NB4 (cell line): ENCODE measurements around the gene ANTKMT.

Experiments
- DNase-seq: peaks from one replicate; pipeline ENCODE4 v3.0.0; 2010; ENCODE audit warnings: low read depth
- H3K4me3 ChIP-seq: one replicate; pipeline ENCODE4 v1.5.1; 2011; ENCODE audit warnings: mild to moderate bottlenecking, low read depth, low read length, moderate library complexity
- MYC ChIP-seq: IDR thresholded peaks from 2 replicates; pipeline ENCODE4 v1.6.1; 2011; ENCODE audit warnings: low read depth, low read length
- POLR2A ChIP-seq: IDR thresholded peaks from 2 replicates; pipeline ENCODE4 v1.6.1; 2011; ENCODE audit warnings: mild to moderate bottlenecking; ENCODE audit not compliant: insufficient read length; ENCODE audit errors: extremely low read depth
- TF ChIP-seq, protein P1 (sequence below): IDR thresholded peaks from one replicate; pipeline ENCODE4 v1.5.1; 2012; ENCODE audit warnings: low read depth, low read length
- TF ChIP-seq, protein P2 (sequence below): IDR thresholded peaks from 2 replicates; pipeline ENCODE4 v1.6.1; 2011; ENCODE audit warnings: low read depth, low read length

Gene ANTKMT

DNA sequence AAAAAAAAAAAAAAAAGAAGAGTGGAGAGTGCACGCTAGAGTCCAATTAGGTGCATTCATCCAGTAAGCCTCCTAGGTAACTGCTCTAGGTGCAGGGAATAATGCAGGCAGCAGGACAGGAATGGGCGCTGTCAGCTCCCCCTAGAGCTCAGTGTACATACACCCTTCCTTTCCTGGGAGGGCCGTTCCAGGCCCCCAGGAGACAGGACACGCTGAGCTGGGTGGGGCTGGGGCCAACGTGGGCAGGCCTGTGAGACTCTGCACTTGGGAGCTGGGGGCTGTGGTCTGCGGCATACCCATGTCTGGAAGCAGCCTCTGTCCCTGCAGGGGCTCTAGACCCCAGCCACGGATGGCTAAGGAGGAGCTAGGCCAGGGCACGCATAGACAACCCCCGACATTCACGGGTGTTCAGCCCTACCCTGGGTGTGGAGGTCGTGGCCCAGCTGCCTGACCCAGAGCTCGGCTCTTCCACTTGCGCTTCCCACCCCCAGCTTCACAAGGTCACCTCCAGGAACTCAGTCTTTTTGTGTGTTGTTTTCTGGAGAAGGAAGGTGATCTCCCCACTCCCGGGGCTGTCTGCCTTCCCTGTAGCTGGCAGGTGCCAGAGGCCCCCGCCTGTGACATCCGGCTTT, 1.0 kb upstream of the ANTKMT start:
- TF ChIP-seq, protein P1, sequence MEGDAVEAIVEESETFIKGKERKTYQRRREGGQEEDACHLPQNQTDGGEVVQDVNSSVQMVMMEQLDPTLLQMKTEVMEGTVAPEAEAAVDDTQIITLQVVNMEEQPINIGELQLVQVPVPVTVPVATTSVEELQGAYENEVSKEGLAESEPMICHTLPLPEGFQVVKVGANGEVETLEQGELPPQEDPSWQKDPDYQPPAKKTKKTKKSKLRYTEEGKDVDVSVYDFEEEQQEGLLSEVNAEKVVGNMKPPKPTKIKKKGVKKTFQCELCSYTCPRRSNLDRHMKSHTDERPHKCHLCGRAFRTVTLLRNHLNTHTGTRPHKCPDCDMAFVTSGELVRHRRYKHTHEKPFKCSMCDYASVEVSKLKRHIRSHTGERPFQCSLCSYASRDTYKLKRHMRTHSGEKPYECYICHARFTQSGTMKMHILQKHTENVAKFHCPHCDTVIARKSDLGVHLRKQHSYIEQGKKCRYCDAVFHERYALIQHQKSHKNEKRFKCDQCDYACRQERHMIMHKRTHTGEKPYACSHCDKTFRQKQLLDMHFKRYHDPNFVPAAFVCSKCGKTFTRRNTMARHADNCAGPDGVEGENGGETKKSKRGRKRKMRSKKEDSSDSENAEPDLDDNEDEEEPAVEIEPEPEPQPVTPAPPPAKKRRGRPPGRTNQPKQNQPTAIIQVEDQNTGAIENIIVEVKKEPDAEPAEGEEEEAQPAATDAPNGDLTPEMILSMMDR = peak; percentile 19
- TF ChIP-seq, protein P2, sequence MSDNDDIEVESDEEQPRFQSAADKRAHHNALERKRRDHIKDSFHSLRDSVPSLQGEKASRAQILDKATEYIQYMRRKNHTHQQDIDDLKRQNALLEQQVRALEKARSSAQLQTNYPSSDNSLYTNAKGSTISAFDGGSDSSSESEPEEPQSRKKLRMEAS = no peak
- H3K4me3 ChIP-seq = peak overlapping the region; percentile 60
- peak; percentile 68 for DNase-seq

DNA sequence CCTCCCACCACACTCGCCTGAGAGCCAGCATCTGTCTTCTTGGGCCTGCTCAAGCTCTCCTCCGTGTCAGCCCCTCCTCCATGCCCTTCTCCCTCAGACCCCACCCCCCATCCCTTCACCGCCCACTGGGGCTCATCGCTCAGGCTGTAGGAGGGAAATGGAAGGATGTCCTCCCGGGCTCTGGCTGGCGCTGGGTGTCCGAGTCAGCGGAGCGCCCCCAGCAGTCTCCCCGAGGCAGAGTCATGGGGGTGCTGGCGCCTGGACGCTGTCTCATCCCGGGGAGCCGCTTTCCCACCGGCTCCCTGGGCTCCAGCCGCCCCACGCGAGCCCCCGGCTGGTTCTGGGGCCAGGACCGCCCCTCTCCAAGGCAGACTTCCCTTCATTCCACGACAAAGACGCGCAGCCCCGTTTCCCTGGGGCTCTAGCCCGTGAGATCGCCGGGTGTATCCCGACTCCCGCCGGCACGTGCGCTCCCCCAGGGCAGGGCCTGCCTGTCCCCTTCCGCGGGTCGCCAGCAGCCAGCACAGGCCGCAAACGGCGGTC, 428 bp upstream of the ANTKMT start:
- peak overlapping the region; percentile 60 for H3K4me3 ChIP-seq
- peak; percentile 90 for DNase-seq
- TF ChIP-seq POLR2A (no peak), MYC (peak; percentile 42)
- TF ChIP-seq, protein P1 = peak; percentile 22
- TF ChIP-seq, protein P2 = 0 out of 2 replicates have a peak, but pooled peaks have one; percentile 40

DNA sequence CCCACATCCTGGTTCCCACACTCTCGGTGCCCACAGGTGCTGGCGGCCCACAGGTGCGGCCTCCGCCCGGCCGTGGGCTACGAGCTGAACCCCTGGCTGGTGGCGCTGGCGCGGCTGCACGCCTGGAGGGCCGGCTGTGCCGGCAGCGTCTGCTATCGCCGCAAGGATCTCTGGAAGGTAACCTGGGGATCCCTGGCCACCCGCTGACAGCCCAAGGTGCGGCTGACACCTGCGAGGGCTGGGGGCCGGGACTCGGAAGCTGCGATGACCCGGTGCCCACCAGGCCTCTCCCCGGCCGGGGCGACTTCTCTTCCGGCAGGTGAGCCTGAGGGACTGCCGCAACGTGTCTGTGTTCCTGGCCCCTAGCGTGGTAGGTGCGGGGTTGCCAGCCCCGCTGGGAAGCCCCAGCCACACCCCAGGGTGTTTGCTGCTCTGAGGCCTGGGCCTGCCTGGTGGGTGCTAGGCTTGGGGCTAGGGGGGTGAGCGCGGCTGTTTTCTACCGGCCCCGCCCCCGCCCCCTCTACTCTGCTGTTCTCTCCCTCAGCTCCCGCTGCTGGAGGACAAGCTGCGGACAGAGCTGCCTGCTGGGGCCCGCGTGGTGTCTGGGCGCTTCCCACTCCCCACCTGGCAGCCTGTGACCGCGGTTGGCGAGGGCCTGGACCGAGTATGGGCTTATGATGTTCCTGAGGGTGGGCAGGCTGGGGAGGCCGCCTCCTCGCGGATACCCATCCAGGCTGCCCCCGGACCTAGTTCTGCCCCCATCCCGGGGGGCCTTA, 1.0 kb downstream of the ANTKMT start:
- H3K4me3 ChIP-seq = peak overlapping the region; percentile 30
- TF ChIP-seq, protein P2 = no peak
- no peak for TF ChIP-seq MYC
- TF ChIP-seq POLR2A = no peak
- TF ChIP-seq, protein P1 = no peak
- DNase-seq = no peak

DNA sequence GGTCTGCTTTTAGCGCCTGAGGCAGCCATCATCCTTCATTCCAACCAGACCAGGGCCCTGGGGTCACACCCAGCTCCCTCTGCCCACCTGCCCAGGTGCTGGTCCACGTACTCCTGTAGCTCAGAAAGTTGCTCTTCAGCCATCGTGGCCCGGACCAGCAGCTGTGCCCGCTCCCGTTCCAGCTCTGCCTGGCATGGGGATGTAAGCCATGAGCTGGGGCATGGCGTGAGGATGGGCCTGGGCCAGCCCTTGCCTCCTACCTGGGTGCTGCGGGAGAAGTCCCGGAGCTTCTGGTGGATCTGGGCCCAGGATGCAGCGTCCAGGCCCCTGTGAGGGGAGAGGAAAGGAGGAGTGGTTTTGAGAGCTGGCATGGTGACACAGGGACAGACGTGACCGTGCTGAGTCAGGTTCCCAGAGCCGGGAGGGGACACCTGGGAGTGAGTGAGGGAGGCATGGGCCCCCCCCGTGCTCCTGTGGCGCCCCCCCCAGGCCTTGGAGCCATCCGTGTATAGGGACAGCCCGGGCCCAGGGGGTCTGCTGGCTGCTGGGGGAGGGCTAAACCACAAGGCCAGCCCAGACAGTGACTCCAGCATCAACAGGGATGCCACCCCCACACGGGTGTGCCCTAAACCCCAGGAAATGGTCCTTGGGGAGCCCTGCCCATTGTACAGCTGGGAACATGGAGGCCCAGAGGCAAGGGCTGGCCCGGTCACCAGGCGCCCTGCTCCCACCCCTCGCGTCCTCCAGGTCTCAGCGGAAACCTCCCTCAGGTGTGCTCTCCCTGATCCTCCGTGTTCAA, 2.1 kb downstream of the ANTKMT start:
- TF ChIP-seq, protein P2 = no peak
- TF ChIP-seq POLR2A (no peak), MYC (no peak)
- TF ChIP-seq, protein P1 = no peak
- DNase-seq = no peak
- H3K4me3 ChIP-seq = no peak overlapping the region

DNA sequence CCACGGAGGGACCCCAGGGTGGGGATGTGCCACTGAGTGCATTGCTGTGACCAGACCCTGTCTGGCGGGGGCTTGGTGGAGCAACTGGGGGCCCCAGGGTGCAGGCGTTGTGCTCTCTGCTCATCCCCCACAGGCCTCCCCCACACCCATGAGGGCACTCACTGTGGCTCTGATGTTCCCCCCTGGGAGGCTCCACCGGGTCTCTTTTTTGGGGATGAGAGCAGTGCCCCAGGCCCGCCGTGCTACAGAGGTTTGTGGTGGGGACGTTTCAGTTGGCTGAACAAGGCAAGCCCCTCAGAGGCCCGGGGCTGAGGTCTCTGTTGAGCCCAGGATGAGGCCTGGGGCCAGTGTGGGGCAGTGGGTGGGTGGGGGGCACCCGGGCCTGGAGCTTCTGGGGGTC, 2.7 kb downstream of the ANTKMT start:
- H3K4me3 ChIP-seq = no peak overlapping the region
- TF ChIP-seq, protein P2 = no peak
- TF ChIP-seq, protein P1 = no peak
- TF ChIP-seq MYC = no peak
- no peak for TF ChIP-seq POLR2A
- no peak for DNase-seq
